ENCODE measurements around the gene FAM114A1.

DNA sequence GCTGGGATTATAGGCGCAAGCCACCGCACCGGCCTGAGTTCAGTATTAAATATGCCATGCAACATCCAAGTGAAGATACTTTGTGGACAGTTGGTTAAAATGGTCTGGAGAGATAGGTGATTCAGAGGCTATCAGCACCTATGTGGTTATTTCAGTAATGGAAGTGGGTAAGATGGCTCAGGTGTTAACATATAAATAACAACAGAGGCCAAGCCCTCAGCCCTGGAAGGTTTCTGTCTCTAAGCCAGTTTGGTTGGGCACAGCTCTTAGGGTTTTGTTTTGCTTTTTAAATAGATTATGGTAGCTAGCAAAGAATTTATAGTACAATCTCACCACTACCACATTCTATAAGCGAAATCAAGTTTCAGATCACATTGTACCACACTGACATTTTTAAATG is 16.6 kb downstream of the FAM114A1 start:
- TF ChIP-seq RCOR1 (IDR thresholded peaks at IDR 0.05; ENCODE audit: low read depth, low read length) (no peak), NR3C1 (IDR thresholded peaks at IDR 0.05) (no peak), SMC3 (IDR thresholded peaks at IDR 0.05) (no peak)
- TF ChIP-seq, protein P1, sequence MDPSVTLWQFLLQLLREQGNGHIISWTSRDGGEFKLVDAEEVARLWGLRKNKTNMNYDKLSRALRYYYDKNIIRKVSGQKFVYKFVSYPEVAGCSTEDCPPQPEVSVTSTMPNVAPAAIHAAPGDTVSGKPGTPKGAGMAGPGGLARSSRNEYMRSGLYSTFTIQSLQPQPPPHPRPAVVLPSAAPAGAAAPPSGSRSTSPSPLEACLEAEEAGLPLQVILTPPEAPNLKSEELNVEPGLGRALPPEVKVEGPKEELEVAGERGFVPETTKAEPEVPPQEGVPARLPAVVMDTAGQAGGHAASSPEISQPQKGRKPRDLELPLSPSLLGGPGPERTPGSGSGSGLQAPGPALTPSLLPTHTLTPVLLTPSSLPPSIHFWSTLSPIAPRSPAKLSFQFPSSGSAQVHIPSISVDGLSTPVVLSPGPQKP (IDR thresholded peaks at IDR 0.05; ENCODE audit: low read depth, low read length), result no peak
- TF ChIP-seq, protein P2, sequence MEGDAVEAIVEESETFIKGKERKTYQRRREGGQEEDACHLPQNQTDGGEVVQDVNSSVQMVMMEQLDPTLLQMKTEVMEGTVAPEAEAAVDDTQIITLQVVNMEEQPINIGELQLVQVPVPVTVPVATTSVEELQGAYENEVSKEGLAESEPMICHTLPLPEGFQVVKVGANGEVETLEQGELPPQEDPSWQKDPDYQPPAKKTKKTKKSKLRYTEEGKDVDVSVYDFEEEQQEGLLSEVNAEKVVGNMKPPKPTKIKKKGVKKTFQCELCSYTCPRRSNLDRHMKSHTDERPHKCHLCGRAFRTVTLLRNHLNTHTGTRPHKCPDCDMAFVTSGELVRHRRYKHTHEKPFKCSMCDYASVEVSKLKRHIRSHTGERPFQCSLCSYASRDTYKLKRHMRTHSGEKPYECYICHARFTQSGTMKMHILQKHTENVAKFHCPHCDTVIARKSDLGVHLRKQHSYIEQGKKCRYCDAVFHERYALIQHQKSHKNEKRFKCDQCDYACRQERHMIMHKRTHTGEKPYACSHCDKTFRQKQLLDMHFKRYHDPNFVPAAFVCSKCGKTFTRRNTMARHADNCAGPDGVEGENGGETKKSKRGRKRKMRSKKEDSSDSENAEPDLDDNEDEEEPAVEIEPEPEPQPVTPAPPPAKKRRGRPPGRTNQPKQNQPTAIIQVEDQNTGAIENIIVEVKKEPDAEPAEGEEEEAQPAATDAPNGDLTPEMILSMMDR (IDR thresholded peaks at IDR 0.05), result no peak
